WTC11 (cell line): ENCODE results near the gene RAMAC. TPM values are rescaled to one million over a fixed set of nuclear protein-coding genes. Genes with fewer than 3 reads are reported as not detected.

Experiments used
- ATAC-seq: fragments of 200-7000 bp; cut with Tn5 transposase; 2 replicates; pipeline ENCODE4 v1.10.0; 2021; ENCODE audit warnings: mild to moderate bottlenecking, moderate library complexity
- CTCF ChIA-PET: fragments of 300-600 bp; sonication (Branson Sonifier 250); formaldehyde crosslinking; loops from one replicate; lab custom pipeline; 2021; ENCODE audit warnings: antibody characterized with exemption; lab: Charles Lee
- POLR2A ChIA-PET: fragments of 350-600 bp; sonication (Branson Sonifier 250); formaldehyde crosslinking; loops from one replicate; lab custom pipeline; 2021; ENCODE audit warnings: antibody characterized with exemption; lab: Charles Lee
- DNase-seq: peaks from one replicate; pipeline ENCODE4 v3.0.0; 2021; ENCODE audit warnings: low spot score
- H3K27ac Mint-ChIP-seq: 2 replicates; pipeline ENCODE4 v1.8.0; 2021; ENCODE audit warnings: mixed read lengths
- H3K27me3 Mint-ChIP-seq: 2 replicates; pipeline ENCODE4 v1.8.0; 2021; ENCODE audit warnings: low read depth, mild to moderate bottlenecking, moderate library complexity, mixed read lengths
- H3K36me3 Mint-ChIP-seq: 2 replicates; pipeline ENCODE4 v1.8.0; 2021; ENCODE audit warnings: mixed read lengths
- H3K4me1 Mint-ChIP-seq: 2 replicates; pipeline ENCODE4 v1.8.0; 2022; ENCODE audit warnings: mixed read lengths
- H3K4me3 Mint-ChIP-seq: 2 replicates; pipeline ENCODE4 v1.8.0; 2021; ENCODE audit warnings: mild to moderate bottlenecking, moderate library complexity, mixed read lengths
- H3K9me3 Mint-ChIP-seq: 2 replicates; pipeline ENCODE4 v1.8.0; 2021; ENCODE audit warnings: mixed read lengths
- CBFB ChIP-seq: sonication (generic); formaldehyde crosslinking; IDR thresholded peaks from 2 replicates; pipeline ENCODE4 v1.8.1; 2022; ENCODE audit warnings: mild to moderate bottlenecking, low read depth, missing genetic modification reagents
- CTCF ChIP-seq: fragments of 200-600 bp; IDR thresholded peaks from 2 replicates; pipeline ENCODE4 v1.8.0; 2022; ENCODE audit warnings: antibody characterized with exemption
- ELF4 ChIP-seq: sonication (generic); formaldehyde crosslinking; IDR thresholded peaks from 2 replicates; pipeline ENCODE4 v1.8.1; 2022; ENCODE audit warnings: low read depth, mild to moderate bottlenecking, moderate library complexity, missing genetic modification reagents
- ESRRA ChIP-seq: sonication (generic); formaldehyde crosslinking; IDR thresholded peaks from 2 replicates; pipeline ENCODE4 v1.8.1; 2022; ENCODE audit warnings: mild to moderate bottlenecking, missing genetic modification reagents, borderline replicate concordance
- FOXP4 ChIP-seq: sonication (generic); formaldehyde crosslinking; IDR thresholded peaks from 2 replicates; pipeline ENCODE4 v1.8.0; 2022; ENCODE audit warnings: mild to moderate bottlenecking, missing genetic modification reagents
- GRHL2 ChIP-seq: fragments of 250-450 bp; sonication (Bioruptor Pico); IDR thresholded peaks from 2 replicates; pipeline ENCODE4 v1.8.0; 2022; ENCODE audit warnings: mild to moderate bottlenecking, moderate library complexity; ENCODE audit not compliant: insufficient replicate concordance, severe bottlenecking
- IRF2 ChIP-seq: sonication (generic); formaldehyde crosslinking; IDR thresholded peaks from 2 replicates; pipeline ENCODE4 v1.8.0; 2022; ENCODE audit warnings: low read depth, missing genetic modification reagents, borderline replicate concordance
- JUN ChIP-seq: sonication (generic); formaldehyde crosslinking; IDR thresholded peaks from 2 replicates; pipeline ENCODE4 v1.8.0; 2023; ENCODE audit warnings: mild to moderate bottlenecking, missing genetic modification reagents
- NFATC4 ChIP-seq: fragments of 250-450 bp; sonication (Bioruptor Pico); IDR thresholded peaks from 2 replicates; pipeline ENCODE4 v1.9.0; 2021; ENCODE audit warnings: mild to moderate bottlenecking
- OVOL2 ChIP-seq: fragments of 250-450 bp; sonication (Bioruptor Pico); IDR thresholded peaks from 2 replicates; pipeline ENCODE4 v1.9.0; 2021; ENCODE audit warnings: mild to moderate bottlenecking, borderline replicate concordance
- SP1 ChIP-seq: sonication (generic); formaldehyde crosslinking; conservative IDR thresholded peaks from 2 replicates; pipeline ENCODE4 v1.8.1; 2022; ENCODE audit warnings: missing genetic modification reagents
- TEAD1 ChIP-seq: sonication (generic); formaldehyde crosslinking; IDR thresholded peaks from 2 replicates; pipeline ENCODE4 v1.8.0; 2022; ENCODE audit warnings: mild to moderate bottlenecking, missing genetic modification reagents
- TEAD4 ChIP-seq: sonication (generic); formaldehyde crosslinking; IDR thresholded peaks from 2 replicates; pipeline ENCODE4 v1.8.0; 2022; ENCODE audit warnings: mild to moderate bottlenecking, missing genetic modification reagents
- ZNF263 ChIP-seq: sonication (generic); formaldehyde crosslinking; IDR thresholded peaks from 2 replicates; pipeline ENCODE4 v1.8.1; 2022; ENCODE audit warnings: low read depth, mild to moderate bottlenecking, moderate library complexity, missing genetic modification reagents
- ZNF281 ChIP-seq: sonication (generic); formaldehyde crosslinking; IDR thresholded peaks from 2 replicates; pipeline ENCODE4 v1.8.0; 2023; ENCODE audit warnings: mild to moderate bottlenecking, missing genetic modification reagents
- ZNF317 ChIP-seq: sonication (generic); formaldehyde crosslinking; IDR thresholded peaks from 2 replicates; pipeline ENCODE4 v1.8.1; 2023; ENCODE audit warnings: low read depth, mild to moderate bottlenecking, moderate library complexity, missing genetic modification reagents, borderline replicate concordance
- total RNA-seq: library from RNA; stranded (reverse); gene quantifications from 3 replicates; pipeline ENCODE4 v1.2.3, GENCODE V29; 2021
- TF ChIP-seq, protein P1 (sequence below): sonication (generic); formaldehyde crosslinking; IDR thresholded peaks from 2 replicates; pipeline ENCODE4 v1.8.0; 2022; ENCODE audit warnings: mild to moderate bottlenecking, missing genetic modification reagents
- TF ChIP-seq, protein P2 (sequence below): sonication (generic); formaldehyde crosslinking; IDR thresholded peaks from 2 replicates; pipeline ENCODE4 v1.8.1; 2022; ENCODE audit warnings: mild to moderate bottlenecking, moderate library complexity, missing genetic modification reagents
- TF ChIP-seq, protein P3 (sequence below): sonication (generic); formaldehyde crosslinking; IDR thresholded peaks from 2 replicates; pipeline ENCODE4 v1.8.0; 2022; ENCODE audit warnings: missing genetic modification reagents

Gene RAMAC
- total RNA-seq, 1 experiment from 2014 or later, result 26.6 TPM

DNA sequence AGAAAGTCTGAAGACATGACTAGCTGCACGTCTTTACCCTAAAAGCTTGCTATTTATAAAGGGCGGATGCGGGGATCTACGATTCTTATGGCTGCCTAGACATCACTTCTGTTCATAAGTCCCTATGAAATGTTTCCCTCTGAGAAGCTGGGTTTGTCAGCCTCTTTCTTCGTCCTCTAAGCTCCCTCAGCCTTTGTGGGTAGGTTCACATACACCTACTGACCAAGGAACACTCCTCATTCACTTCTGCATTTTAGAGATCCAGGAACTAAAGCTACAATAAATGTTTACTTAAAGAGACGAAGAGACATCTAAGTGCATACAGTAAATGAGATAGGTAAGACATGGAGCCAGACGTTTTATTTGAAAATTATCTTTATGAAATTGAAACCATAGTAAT is 16.7 kb upstream of the RAMAC start (continued):
- no peak for TF ChIP-seq ZNF281 (CRISPR knock-in tag)
- no peak for TF ChIP-seq ZNF317 (CRISPR knock-in tag)
- TF ChIP-seq TEAD4 (CRISPR knock-in tag), result no peak
- no peak for TF ChIP-seq CBFB (CRISPR knock-in tag)
- no peak for TF ChIP-seq IRF2 (CRISPR knock-in tag)
- TF ChIP-seq ZNF263 (CRISPR knock-in tag), result no peak
- TF ChIP-seq SP1, result no peak
- TF ChIP-seq, protein P1, sequence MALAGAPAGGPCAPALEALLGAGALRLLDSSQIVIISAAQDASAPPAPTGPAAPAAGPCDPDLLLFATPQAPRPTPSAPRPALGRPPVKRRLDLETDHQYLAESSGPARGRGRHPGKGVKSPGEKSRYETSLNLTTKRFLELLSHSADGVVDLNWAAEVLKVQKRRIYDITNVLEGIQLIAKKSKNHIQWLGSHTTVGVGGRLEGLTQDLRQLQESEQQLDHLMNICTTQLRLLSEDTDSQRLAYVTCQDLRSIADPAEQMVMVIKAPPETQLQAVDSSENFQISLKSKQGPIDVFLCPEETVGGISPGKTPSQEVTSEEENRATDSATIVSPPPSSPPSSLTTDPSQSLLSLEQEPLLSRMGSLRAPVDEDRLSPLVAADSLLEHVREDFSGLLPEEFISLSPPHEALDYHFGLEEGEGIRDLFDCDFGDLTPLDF (CRISPR knock-in tag), result no peak
- TF ChIP-seq, protein P2, sequence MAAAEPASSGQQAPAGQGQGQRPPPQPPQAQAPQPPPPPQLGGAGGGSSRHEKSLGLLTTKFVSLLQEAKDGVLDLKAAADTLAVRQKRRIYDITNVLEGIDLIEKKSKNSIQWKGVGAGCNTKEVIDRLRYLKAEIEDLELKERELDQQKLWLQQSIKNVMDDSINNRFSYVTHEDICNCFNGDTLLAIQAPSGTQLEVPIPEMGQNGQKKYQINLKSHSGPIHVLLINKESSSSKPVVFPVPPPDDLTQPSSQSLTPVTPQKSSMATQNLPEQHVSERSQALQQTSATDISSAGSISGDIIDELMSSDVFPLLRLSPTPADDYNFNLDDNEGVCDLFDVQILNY, result no peak

GRCh38 chr15:82970078-82970686 is 15.8 kb upstream of the RAMAC start:
- no peak overlapping the region for H3K27ac Mint-ChIP-seq
- ChIA-PET CTCF (interaction anchor here (1.3 kb wide), 1 partner anchor 121 kb away, joined by 3 read pairs; no protein-coding TSS in a partner anchor), POLR2A (no interaction called here)
- peaks cover 8% of the 10 kb centered on the region for H3K27me3 Mint-ChIP-seq
- TF ChIP-seq TEAD1 (CRISPR knock-in tag) (no peak), FOXP4 (CRISPR knock-in tag) (no peak), GRHL2 (no peak), ZNF317 (CRISPR knock-in tag) (no peak), CTCF (no peak), NFATC4 (CRISPR knock-in tag) (no peak), JUN (CRISPR knock-in tag) (no peak), OVOL2 (CRISPR knock-in tag) (no peak), ESRRA (CRISPR knock-in tag) (no peak), ELF4 (CRISPR knock-in tag) (no peak)
- TF ChIP-seq, protein P3, sequence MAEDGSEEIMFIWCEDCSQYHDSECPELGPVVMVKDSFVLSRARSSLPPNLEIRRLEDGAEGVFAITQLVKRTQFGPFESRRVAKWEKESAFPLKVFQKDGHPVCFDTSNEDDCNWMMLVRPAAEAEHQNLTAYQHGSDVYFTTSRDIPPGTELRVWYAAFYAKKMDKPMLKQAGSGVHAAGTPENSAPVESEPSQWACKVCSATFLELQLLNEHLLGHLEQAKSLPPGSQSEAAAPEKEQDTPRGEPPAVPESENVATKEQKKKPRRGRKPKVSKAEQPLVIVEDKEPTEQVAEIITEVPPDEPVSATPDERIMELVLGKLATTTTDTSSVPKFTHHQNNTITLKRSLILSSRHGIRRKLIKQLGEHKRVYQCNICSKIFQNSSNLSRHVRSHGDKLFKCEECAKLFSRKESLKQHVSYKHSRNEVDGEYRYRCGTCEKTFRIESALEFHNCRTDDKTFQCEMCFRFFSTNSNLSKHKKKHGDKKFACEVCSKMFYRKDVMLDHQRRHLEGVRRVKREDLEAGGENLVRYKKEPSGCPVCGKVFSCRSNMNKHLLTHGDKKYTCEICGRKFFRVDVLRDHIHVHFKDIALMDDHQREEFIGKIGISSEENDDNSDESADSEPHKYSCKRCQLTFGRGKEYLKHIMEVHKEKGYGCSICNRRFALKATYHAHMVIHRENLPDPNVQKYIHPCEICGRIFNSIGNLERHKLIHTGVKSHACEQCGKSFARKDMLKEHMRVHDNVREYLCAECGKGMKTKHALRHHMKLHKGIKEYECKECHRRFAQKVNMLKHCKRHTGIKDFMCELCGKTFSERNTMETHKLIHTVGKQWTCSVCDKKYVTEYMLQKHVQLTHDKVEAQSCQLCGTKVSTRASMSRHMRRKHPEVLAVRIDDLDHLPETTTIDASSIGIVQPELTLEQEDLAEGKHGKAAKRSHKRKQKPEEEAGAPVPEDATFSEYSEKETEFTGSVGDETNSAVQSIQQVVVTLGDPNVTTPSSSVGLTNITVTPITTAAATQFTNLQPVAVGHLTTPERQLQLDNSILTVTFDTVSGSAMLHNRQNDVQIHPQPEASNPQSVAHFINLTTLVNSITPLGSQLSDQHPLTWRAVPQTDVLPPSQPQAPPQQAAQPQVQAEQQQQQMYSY, result no peak
- no peaks in the 10 kb centered on the region for H3K9me3 Mint-ChIP-seq
- ATAC-seq, result no peak
- H3K4me1 Mint-ChIP-seq, result no peaks in the 10 kb centered on the region
- H3K36me3 Mint-ChIP-seq, result no peaks in the 10 kb centered on the region
- H3K4me3 Mint-ChIP-seq, result no peak overlapping the region
- DNase-seq, result no peak
